HCT116 (cell line): ENCODE data around the gene OR56B4. TPM values are rescaled to one million over a fixed set of nuclear protein-coding genes. Genes with fewer than 3 reads are reported as not detected.

Source experiments
- ATAC-seq: fragments of 200-7000 bp; cut with Tn5 transposase; 2 replicates; pipeline ENCODE4 v1.9.1; 2020; ENCODE audit warnings: mild to moderate bottlenecking, moderate library complexity
- BruUV-seq: library from RNA; stranded (reverse); fragments of 400-500 nt; replicated peaks from 2 replicates; lab custom pipeline; 2021; lab: Mats Ljungman, UMichigan
- CTCF ChIA-PET: fragments of 300-600 bp; sonication (Branson Sonifier 250); formaldehyde crosslinking; loops from one replicate; lab custom pipeline; 2021; ENCODE audit warnings: antibody characterized with exemption; lab: Charles Lee
- POLR2A ChIA-PET: fragments of 300-600, 350-600 bp; sonication (Branson Sonifier 250); formaldehyde crosslinking; loops from one replicate; lab custom pipeline; 2021; ENCODE audit warnings: antibody characterized with exemption; lab: Charles Lee
- RAD21 ChIA-PET, 2 experiments: fragments of 300-600 bp; sonication (Branson Sonifier 250); formaldehyde crosslinking; loops; one replicate each; lab custom pipeline; 2023; ENCODE audit warnings: low total read pairs in 2 of 2; ENCODE audit not compliant: uncharacterized antibody in 2 of 2, unreplicated experiment in 2 of 2, low non-redundant PET in 1 of 2; lab: Charles Lee
- DNase-seq: peaks from one replicate; pipeline ENCODE4 v3.0.0-alpha.2; 2010; ENCODE audit warnings: low read depth, low spot score
- H2AFZ ChIP-seq: fragments of 200-600 bp; shearing (Covaris generic), sonication (generic); 2 replicates; pipeline ENCODE4 v1.6.1; 2017; ENCODE audit warnings: low read depth, mixed run types, mixed read lengths, antibody characterized with exemption, low read length; ENCODE audit not compliant: poor library complexity, severe bottlenecking
- H3K27ac ChIP-seq: 2 replicates; pipeline ENCODE4 v1.5.1; 2012; ENCODE audit warnings: low read depth, low read length
- H3K27me3 ChIP-seq: fragments of 200-600 bp; sonication (generic); 2 replicates; pipeline ENCODE4 v1.6.1; 2016; ENCODE audit warnings: mixed run types, low read length, mixed read lengths; ENCODE audit not compliant: insufficient read depth
- H3K36me3 ChIP-seq, 2 experiments: fragments of 200-500 bp in 1 of 2; fragments of 200-600 bp in 1 of 2; sonication (Bioruptor generic) in 1 of 2; sonication (generic) in 1 of 2; 2 replicates each; pipeline versions ENCODE4 v1.5.1 to v1.6.1; 2014 to 2016; ENCODE audit warnings: low read length in 2 of 2, inconsistent platforms in 1 of 2, mixed read lengths in 1 of 2, mixed run types in 1 of 2; ENCODE audit not compliant: insufficient read depth in 2 of 2, control insufficient read depth in 1 of 2
- H3K4me1 ChIP-seq, 2 experiments: fragments of 200-600 bp in 1 of 2; sonication (generic) in 1 of 2; 2 replicates each; pipeline versions ENCODE4 v1.5.1 to v1.6.1; 2012 to 2017; ENCODE audit warnings: low read length in 2 of 2, inconsistent platforms in 1 of 2, mild to moderate bottlenecking in 1 of 2, mixed read lengths in 1 of 2, mixed run types in 1 of 2, moderate library complexity in 1 of 2; ENCODE audit not compliant: insufficient read depth in 2 of 2, control insufficient read depth in 1 of 2
- H3K4me2 ChIP-seq: fragments of 200-600 bp; sonication (generic); 2 replicates; pipeline ENCODE4 v1.6.1; 2017; ENCODE audit warnings: mixed run types, low read length, mixed read lengths
- H3K4me3 ChIP-seq, 2 experiments: fragments of 200-600 bp in 1 of 2; sonication (generic) in 1 of 2; replicated peaks in 1 of 2; 2 replicates each; pipeline ENCODE4 v1.5.1; 2011 to 2016; ENCODE audit warnings: low read length in 2 of 2, control low read depth in 1 of 2, low read depth in 1 of 2, mild to moderate bottlenecking in 1 of 2, mixed read lengths in 1 of 2, mixed run types in 1 of 2
- H3K79me2 ChIP-seq: fragments of 200-600 bp; sonication (generic); 2 replicates; pipeline ENCODE4 v1.6.1; 2017; ENCODE audit warnings: mild to moderate bottlenecking, mixed run types, low read length, moderate library complexity, mixed read lengths; ENCODE audit not compliant: insufficient read depth
- H3K9ac ChIP-seq: fragments of 200-600 bp; sonication (generic); 2 replicates; pipeline ENCODE4 v1.6.1; 2016; ENCODE audit warnings: low read length, mixed read lengths
- H3K9me2 ChIP-seq: fragments of 200-600 bp; sonication (generic), shearing (Covaris generic); 2 replicates; pipeline ENCODE4 v1.6.1; 2017; ENCODE audit warnings: mixed run types, mild to moderate bottlenecking, moderate library complexity; ENCODE audit not compliant: insufficient read depth
- H3K9me3 ChIP-seq, 2 experiments: fragments of 200-500 bp in 1 of 2; fragments of 200-600 bp in 1 of 2; sonication (Bioruptor generic) in 1 of 2; sonication (generic) in 1 of 2; 2 replicates each; pipeline ENCODE4 v1.6.1; 2014 to 2017; ENCODE audit warnings: low read length in 2 of 2, mixed read lengths in 2 of 2, inconsistent platforms in 1 of 2, low read depth in 1 of 2, mild to moderate bottlenecking in 1 of 2, mixed run types in 1 of 2, moderate library complexity in 1 of 2; ENCODE audit not compliant: control insufficient read depth in 1 of 2, insufficient read depth in 1 of 2
- H4K20me1 ChIP-seq: fragments of 200-600 bp; sonication (generic), shearing (Covaris generic); 2 replicates; pipeline ENCODE4 v1.6.1; 2017; ENCODE audit warnings: mixed run types, mild to moderate bottlenecking, moderate library complexity; ENCODE audit not compliant: insufficient read depth
- ATF3 ChIP-seq: IDR thresholded peaks from 2 replicates; pipeline ENCODE4 v1.6.1; 2012
- CBX3 ChIP-seq: IDR thresholded peaks from 2 replicates; pipeline ENCODE4 v1.6.1; 2012; ENCODE audit warnings: low read depth
- CTCF ChIP-seq, 3 experiments: fragments of 200-600 bp in 1 of 3; sonication (generic) in 1 of 3; IDR thresholded peaks in 2 of 3; conservative IDR thresholded peaks in 1 of 3; 2 replicates each; pipeline ENCODE4 v1.5.1; 2012 to 2017; ENCODE audit warnings: low read depth in 2 of 3, low read length in 2 of 3, antibody characterized with exemption in 1 of 3, borderline replicate concordance in 1 of 3, control low read depth in 1 of 3, mild to moderate bottlenecking in 1 of 3, mixed read lengths in 1 of 3, mixed run types in 1 of 3, moderate library complexity in 1 of 3; ENCODE audit not compliant: insufficient read depth in 1 of 3
- EZH2 ChIP-seq: fragments of 200-600 bp; sonication (generic); IDR thresholded peaks from 2 replicates; pipeline ENCODE4 v1.6.1; 2017; ENCODE audit warnings: antibody characterized with exemption, mixed run types
- JUND ChIP-seq: IDR thresholded peaks from 2 replicates; pipeline ENCODE4 v1.6.1; 2012
- MAX ChIP-seq: IDR thresholded peaks from 2 replicates; pipeline ENCODE4 v1.6.1; 2012
- POLR2A ChIP-seq: IDR thresholded peaks from 2 replicates; pipeline ENCODE4 v1.7.0; 2011; ENCODE audit warnings: borderline replicate concordance; ENCODE audit not compliant: insufficient read depth, insufficient read length; ENCODE audit errors: extremely low read depth
- POLR2AphosphoS5 ChIP-seq: IDR thresholded peaks from 2 replicates; pipeline ENCODE4 v1.6.1; 2011; ENCODE audit warnings: mild to moderate bottlenecking, low read depth, low read length, moderate library complexity
- RAD21 ChIP-seq: IDR thresholded peaks from 2 replicates; pipeline ENCODE4 v1.6.1; 2012; ENCODE audit warnings: low read depth, mild to moderate bottlenecking
- SP1 ChIP-seq: IDR thresholded peaks from 2 replicates; pipeline ENCODE4 v1.6.1; 2012; ENCODE audit warnings: low read depth
- SRF ChIP-seq: IDR thresholded peaks from 2 replicates; pipeline ENCODE4 v1.6.1; 2012; ENCODE audit warnings: low read depth
- TCF7L2 ChIP-seq: IDR thresholded peaks from 2 replicates; pipeline ENCODE4 v1.7.0; 2011; ENCODE audit warnings: borderline replicate concordance, inconsistent platforms; ENCODE audit not compliant: insufficient read depth, insufficient read length; ENCODE audit errors: extremely low read depth
- ZFX ChIP-seq: fragments of 450-650 bp; IDR thresholded peaks from 2 replicates; pipeline ENCODE4 v1.6.1; 2017
- intact Hi-C: fragments of 100-400 bp; cut with micrococcal nuclease; formaldehyde crosslinking; loops from 2 replicates; pipeline ENCODE4 v1.10.0; 2022
- total RNA-seq: library from RNA; stranded (reverse); gene quantifications from one replicate; pipeline ENCODE4 v1.2.1, GENCODE V29; 2021; ENCODE audit not compliant: unreplicated experiment

Gene OR56B4
- total RNA-seq, 1 experiment from 2014 or later: not detected

GRCh38 chr11:6151117-6151516, 43.6 kb downstream of the OR56B4 start:
- CTCF ChIA-PET: no interaction called here
- no peaks in the 10 kb centered on the region for H3K4me1 ChIP-seq
- H4K20me1 ChIP-seq: no peaks in the 10 kb centered on the region
- no peak for DNase-seq
- H3K36me3 ChIP-seq: no peaks in the 10 kb centered on the region
- H3K4me2 ChIP-seq: no peak overlapping the region
- no peak overlapping the region for H3K4me3 ChIP-seq
- H3K27ac ChIP-seq: no peak overlapping the region
- no peaks in the 10 kb centered on the region for H3K9me2 ChIP-seq
- no peaks in the 10 kb centered on the region for H3K9me3 ChIP-seq
- no peak for TF ChIP-seq SRF
- TF ChIP-seq CTCF (IDR thresholded peaks at IDR 0.05 in 2 of 3, conservative IDR thresholded peaks at IDR 0.05 in 1 of 3; ENCODE audit: borderline replicate concordance in 1 of 3, insufficient read depth in 1 of 3, low read depth in 2 of 3, low read length in 2 of 3): no peak
- no peak for TF ChIP-seq RAD21
- no peak for TF ChIP-seq SP1
- no peak for TF ChIP-seq CBX3
- no peak for TF ChIP-seq ATF3
- no peak for TF ChIP-seq ZFX
- TF ChIP-seq, all 23 proteins: peak for 0
- Histone ChIP-seq H2AFZ (no peak overlapping the region), H3K79me2 (no peaks in the 10 kb centered on the region), H3K27me3 (no peaks in the 10 kb centered on the region), H3K9ac (no peak overlapping the region)
- ChIA-PET POLR2A (no interaction called here), RAD21 (no interaction called here)
- no peak for ATAC-seq
- intact Hi-C loops: no loop called here
- BruUV-seq: no TSS peak

- no TSS peak for BruUV-seq
- H3K4me2 ChIP-seq: no peak overlapping the region
- ChIA-PET CTCF (no interaction called here), POLR2A (no interaction called here), RAD21 (no interaction called here)
- H3K36me3 ChIP-seq: no peaks in the 10 kb centered on the region
- DNase-seq: no peak
- no peaks in the 10 kb centered on the region for H4K20me1 ChIP-seq
- H3K27me3 ChIP-seq: no peaks in the 10 kb centered on the region; the same call in 1 of the 2 replicates
- no peaks in the 10 kb centered on the region for H3K9me3 ChIP-seq
- no peak overlapping the region for H3K4me3 ChIP-seq
- no peaks in the 10 kb centered on the region for H3K9me2 ChIP-seq
- H3K79me2 ChIP-seq: no peaks in the 10 kb centered on the region
- intact Hi-C loops: no loop called here
- no peak overlapping the region for H3K27ac ChIP-seq
- H2AFZ ChIP-seq: no peak overlapping the region
- no peak for ATAC-seq
- H3K4me1 ChIP-seq: no peaks in the 10 kb centered on the region
- H3K9ac ChIP-seq: no peak overlapping the region
- no peak for TF ChIP-seq POLR2A
- no peak for TF ChIP-seq JUND
- TF ChIP-seq MAX: no peak
- no peak for TF ChIP-seq SP1
- no peak for TF ChIP-seq TCF7L2
- no peak for TF ChIP-seq CTCF (IDR thresholded peaks at IDR 0.05 in 2 of 3, conservative IDR thresholded peaks at IDR 0.05 in 1 of 3; ENCODE audit: borderline replicate concordance in 1 of 3, insufficient read depth in 1 of 3, low read depth in 2 of 3, low read length in 2 of 3)
- no peak for TF ChIP-seq ZFX
- no peak for TF ChIP-seq POLR2AphosphoS5
- no peak for TF ChIP-seq EZH2
Observed at GRCh38 chr11:6152126-6152525, 44.6 kb downstream of the OR56B4 start.
